Renal cortex interstitium (tissue), 11 donors: ENCODE measurements around the gene SYNRG. TPM values are rescaled to one million over a fixed set of nuclear protein-coding genes. Genes with fewer than 3 reads are reported as not detected.

Experiments
- DNase-seq, 11 donors: peaks; one replicate each; pipeline ENCODE4 v3.0.0-alpha.2; 2013; ENCODE audit warnings: low read depth in 9 of 11, low spot score in 4 of 11; ENCODE audit errors: extremely low read depth in 1 of 11
- polyA plus RNA-seq, 3 donors: library from polyadenylated mRNA; unstranded; fragments of 120-200 nt; gene quantifications; one replicate each; pipeline ENCODE4 v1.2.1, GENCODE V29; 2013; ENCODE audit not compliant: insufficient read length in 3 of 3

Gene SYNRG
- polyA plus RNA-seq, 3 donors, result 39.9 to 44.9 (median 41.0) TPM

- no peak for DNase-seq
Measured at GRCh38 chr17:37553401-37553966, 55.7 kb downstream of the SYNRG start.

- no peak for DNase-seq
Measured at GRCh38 chr17:37551788-37552187, 57.4 kb downstream of the SYNRG start.

- DNase-seq, result no peak
Measured at GRCh38 chr17:37547986-37548385, 61.2 kb downstream of the SYNRG start.

- no peak for DNase-seq
Measured at GRCh38 chr17:37546302-37546701, 62.9 kb downstream of the SYNRG start.

GRCh38 chr17:37545486-37545885 lies 63.7 kb downstream of the SYNRG start:
- no peak for DNase-seq

- no peak for DNase-seq
Measured at GRCh38 chr17:37543637-37544052, 65.6 kb downstream of the SYNRG start.

GRCh38 chr17:37541880-37542660 lies 67.1 kb downstream of the SYNRG start:
- DNase-seq, result no peak

- DNase-seq, result no peak
Measured at GRCh38 chr17:37538981-37539659, 70.1 kb downstream of the SYNRG start.

- DNase-seq, result no peak
Measured at GRCh38 chr17:37535906-37536305, 73.3 kb downstream of the SYNRG start.

GRCh38 chr17:37532756-37533155 lies 76.5 kb downstream of the SYNRG start:
- DNase-seq, result no peak

- no peak for DNase-seq
Measured at GRCh38 chr17:37530420-37530819, 78.8 kb downstream of the SYNRG start.

- peak in 10 of 11 donors; percentile 16 to 54 (median 33) for DNase-seq
Measured at GRCh38 chr17:37527249-37527851, 81.9 kb downstream of the SYNRG start.

- no peak for DNase-seq
Measured at GRCh38 chr17:37523715-37524219, 85.5 kb downstream of the SYNRG start.

GRCh38 chr17:37521821-37522220 lies 87.4 kb downstream of the SYNRG start:
- no peak for DNase-seq

GRCh38 chr17:37520174-37520573 lies 89.0 kb downstream of the SYNRG start:
- no peak for DNase-seq

GRCh38 chr17:37519251-37519985 lies 89.8 kb downstream of the SYNRG start:
- no peak for DNase-seq

- DNase-seq, result no peak
Measured at GRCh38 chr17:37518826-37519225, 90.4 kb downstream of the SYNRG start.

- DNase-seq, result no peak
Measured at GRCh38 chr17:37517881-37518280, 91.3 kb downstream of the SYNRG start.

GRCh38 chr17:37516127-37516571 lies 93.1 kb downstream of the SYNRG start:
- DNase-seq, result peak in 2 of 11 donors; percentile 15 to 16
